Neuron (in vitro differentiated cells): Measurements from ENCODE around the gene ELL.

Experiments used
- H2AFZ ChIP-seq: one replicate; pipeline ENCODE4 v1.6.1; 2013; ENCODE audit warnings: low read depth, mild to moderate bottlenecking, inconsistent platforms, low read length, moderate library complexity
- H3K27me3 ChIP-seq: one replicate; pipeline ENCODE4 v1.6.1; 2013; ENCODE audit warnings: low read length; ENCODE audit not compliant: insufficient read depth
- H3K36me3 ChIP-seq: one replicate; pipeline ENCODE4 v1.6.1; 2013; ENCODE audit warnings: low read length; ENCODE audit not compliant: insufficient read depth
- H3K4me1 ChIP-seq: one replicate; pipeline ENCODE4 v1.6.1; 2013; ENCODE audit warnings: low read length; ENCODE audit not compliant: insufficient read depth
- H3K4me3 ChIP-seq: 2 replicates; pipeline ENCODE4 v1.5.1; 2013; ENCODE audit warnings: mild to moderate bottlenecking, low read length, moderate library complexity
- H3K9me3 ChIP-seq: one replicate; pipeline ENCODE4 v1.6.1; 2013; ENCODE audit warnings: low read length

ELL gene

GRCh38 chr19:18460900-18461299, 61.0 kb downstream of the ELL start:
- Histone ChIP-seq H3K36me3 (peaks cover 27% of the 10 kb centered on the region), H3K9me3 (no peaks in the 10 kb centered on the region), H2AFZ (no peak overlapping the region), H3K4me1 (peaks cover 3% of the 10 kb centered on the region), H3K27me3 (no peaks in the 10 kb centered on the region), H3K4me3 (no peak overlapping the region)

- no peak overlapping the region for H3K4me3 ChIP-seq
- no peak overlapping the region for H2AFZ ChIP-seq
- peaks cover 24% of the 10 kb centered on the region for H3K36me3 ChIP-seq
- peaks cover 3% of the 10 kb centered on the region for H3K4me1 ChIP-seq
- no peaks in the 10 kb centered on the region for H3K9me3 ChIP-seq
- H3K27me3 ChIP-seq = no peaks in the 10 kb centered on the region
Observed at GRCh38 chr19:18457483-18458331, 64.2 kb downstream of the ELL start.

DNA sequence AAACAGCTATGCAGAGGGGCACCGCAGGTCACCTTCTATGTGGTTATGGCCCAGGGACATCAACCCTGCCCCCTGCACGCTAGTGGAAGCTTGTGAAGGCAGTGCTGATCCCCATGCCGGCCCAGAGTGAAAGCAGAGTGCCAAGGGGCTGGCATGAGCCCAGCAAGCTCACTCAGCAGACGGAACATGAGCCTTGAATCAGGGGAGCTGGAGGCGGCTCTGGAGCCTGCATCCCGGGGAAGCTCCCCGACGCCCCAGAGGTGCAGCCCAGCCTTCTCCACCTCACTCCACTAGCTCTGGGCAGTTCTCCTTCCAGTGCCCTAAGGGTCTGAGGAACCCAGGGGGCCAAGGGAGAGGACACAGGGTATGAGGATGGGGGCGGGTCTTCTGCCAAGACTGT, 64.9 kb downstream of the ELL start:
- Histone ChIP-seq H3K9me3 (no peaks in the 10 kb centered on the region), H2AFZ (no peak overlapping the region), H3K27me3 (no peaks in the 10 kb centered on the region), H3K4me1 (peaks cover 3% of the 10 kb centered on the region), H3K36me3 (peaks cover 24% of the 10 kb centered on the region), H3K4me3 (no peak overlapping the region)

- H3K27me3 ChIP-seq = no peaks in the 10 kb centered on the region
- H3K4me3 ChIP-seq = no peak overlapping the region
- H3K36me3 ChIP-seq = peaks cover 19% of the 10 kb centered on the region
- H2AFZ ChIP-seq = no peak overlapping the region
- peaks cover 5% of the 10 kb centered on the region for H3K4me1 ChIP-seq
- H3K9me3 ChIP-seq = no peaks in the 10 kb centered on the region
Observed at GRCh38 chr19:18456279-18456678, 65.6 kb downstream of the ELL start.

DNA sequence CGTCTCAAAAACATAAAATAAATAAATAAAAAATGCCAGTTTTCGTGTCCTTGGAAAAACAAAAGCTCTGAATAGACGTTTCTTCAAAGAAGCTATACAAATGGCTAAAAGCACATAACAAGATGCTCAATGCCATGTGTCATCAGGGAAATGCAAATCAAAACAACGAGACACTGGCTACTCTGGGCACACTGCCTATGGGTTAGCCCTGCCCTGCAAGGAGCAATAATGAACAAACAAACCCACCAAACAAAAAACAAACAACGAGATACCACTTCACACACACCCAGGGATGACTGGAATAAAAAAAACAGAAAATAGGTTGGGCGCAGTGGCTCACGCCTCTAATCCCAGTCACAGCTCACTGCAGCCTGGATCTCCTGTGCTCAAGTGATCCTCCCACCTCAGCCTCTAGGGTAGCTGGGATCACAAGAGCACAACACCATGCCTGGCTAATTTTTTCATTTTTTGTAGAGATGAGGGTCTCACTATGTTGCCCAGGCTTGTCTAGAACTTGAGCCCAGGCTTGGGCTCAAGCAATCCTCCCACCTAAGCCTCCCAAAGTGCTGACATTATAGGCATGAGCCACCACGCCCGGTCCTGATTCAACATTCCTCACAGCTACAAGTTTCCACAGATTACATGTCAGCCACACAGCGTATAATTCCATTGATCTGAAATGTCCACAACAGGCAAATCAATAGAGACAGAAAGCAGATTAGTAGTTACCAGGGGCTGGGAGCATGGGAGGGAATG, 68.4 kb downstream of the ELL start:
- no peaks in the 10 kb centered on the region for H3K27me3 ChIP-seq
- H3K4me1 ChIP-seq = peaks cover 5% of the 10 kb centered on the region
- no peak overlapping the region for H2AFZ ChIP-seq
- no peaks in the 10 kb centered on the region for H3K9me3 ChIP-seq
- peaks cover 16% of the 10 kb centered on the region for H3K36me3 ChIP-seq
- H3K4me3 ChIP-seq = no peak overlapping the region

DNA sequence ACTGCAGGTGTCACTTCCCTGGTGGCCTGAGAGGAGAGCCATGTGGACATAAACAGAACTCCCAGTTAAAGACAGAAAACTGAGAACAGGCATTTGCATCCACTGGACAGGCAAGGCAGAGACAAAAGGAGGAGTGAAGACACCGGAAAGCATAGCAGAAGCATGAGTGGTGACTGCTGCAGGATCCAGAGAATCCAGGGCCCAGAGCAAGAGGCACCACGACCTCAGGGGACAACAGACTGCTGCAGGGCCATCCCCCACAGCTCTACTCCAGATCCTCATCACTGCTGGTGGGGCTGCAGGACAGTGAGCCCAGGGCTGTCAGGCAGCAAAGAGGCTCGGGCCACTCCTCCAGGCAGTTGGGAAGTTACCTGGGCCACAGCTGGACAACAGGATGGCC, 69.5 kb downstream of the ELL start:
- Histone ChIP-seq H3K36me3 (peaks cover 7% of the 10 kb centered on the region), H3K4me3 (no peak overlapping the region), H3K27me3 (no peaks in the 10 kb centered on the region), H3K9me3 (no peaks in the 10 kb centered on the region), H2AFZ (no peak overlapping the region), H3K4me1 (peaks cover 5% of the 10 kb centered on the region)

DNA sequence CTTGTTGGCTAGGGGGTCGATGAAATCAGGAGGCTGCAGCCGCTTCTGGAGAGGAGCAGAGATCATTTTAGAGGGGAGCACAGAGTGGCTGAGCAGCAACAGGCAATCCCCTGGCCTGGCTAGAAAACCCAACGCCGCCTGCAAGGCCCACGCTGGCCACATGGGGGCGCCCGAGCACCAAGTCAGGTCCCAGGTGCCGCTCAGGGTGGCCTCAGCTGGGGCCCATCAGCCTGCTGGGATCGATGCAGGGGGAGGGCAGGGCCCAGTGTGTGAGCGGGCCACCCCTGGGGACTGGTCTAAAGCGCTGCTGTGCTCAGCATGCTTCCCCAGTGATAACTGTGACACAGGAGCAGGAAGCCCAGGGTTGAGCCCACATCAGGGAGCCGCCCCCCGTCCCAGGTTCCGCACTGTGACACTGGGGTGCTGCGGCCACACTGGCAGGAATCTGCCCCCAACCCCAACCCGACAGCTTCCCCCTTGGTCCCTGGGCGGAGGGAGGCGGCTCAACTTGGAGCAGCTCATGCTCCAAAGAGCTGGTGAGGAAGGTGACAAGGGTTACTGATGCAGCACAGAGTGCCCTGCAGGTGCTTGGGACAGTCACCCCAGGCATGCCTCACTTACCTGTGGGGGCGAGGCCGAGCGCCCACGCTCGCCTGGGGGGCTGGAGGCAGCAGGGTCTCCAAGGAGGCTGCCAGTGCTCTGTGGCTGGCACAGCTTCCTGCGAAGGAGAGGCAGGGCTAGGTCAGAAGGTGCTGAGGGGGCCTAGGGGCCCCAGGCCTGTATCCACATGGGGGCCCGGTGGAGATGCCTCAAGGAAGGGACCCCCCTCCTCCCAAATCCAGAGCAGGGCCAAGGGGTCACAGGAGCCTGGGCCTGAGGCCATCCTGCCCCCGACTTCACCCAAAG, 70.7 kb downstream of the ELL start:
- Histone ChIP-seq H3K36me3 (peaks cover 6% of the 10 kb centered on the region), H3K27me3 (no peaks in the 10 kb centered on the region)

GRCh38 chr19:18450021-18450930, 71.6 kb downstream of the ELL start:
- Histone ChIP-seq H3K27me3 (no peaks in the 10 kb centered on the region), H3K4me3 (no peak overlapping the region), H3K4me1 (peaks cover 9% of the 10 kb centered on the region), H3K9me3 (no peaks in the 10 kb centered on the region), H3K36me3 (peaks cover 8% of the 10 kb centered on the region), H2AFZ (no peak overlapping the region)

More for the DNA sequence above, 70.7 kb downstream of the ELL start:
- no peak overlapping the region for H3K4me3 ChIP-seq
- H3K4me1 ChIP-seq = peaks cover 9% of the 10 kb centered on the region
- H2AFZ ChIP-seq = no peak overlapping the region
- no peaks in the 10 kb centered on the region for H3K9me3 ChIP-seq

GRCh38 chr19:18449552-18449951, 72.3 kb downstream of the ELL start:
- no peaks in the 10 kb centered on the region for H3K9me3 ChIP-seq
- peaks cover 13% of the 10 kb centered on the region for H3K36me3 ChIP-seq
- no peaks in the 10 kb centered on the region for H3K27me3 ChIP-seq
- H2AFZ ChIP-seq = no peak overlapping the region
- H3K4me1 ChIP-seq = peaks cover 9% of the 10 kb centered on the region
- H3K4me3 ChIP-seq = no peak overlapping the region

GRCh38 chr19:18446811-18447359, 75.0 kb downstream of the ELL start:
- Histone ChIP-seq H3K9me3 (no peaks in the 10 kb centered on the region), H3K36me3 (peaks cover 15% of the 10 kb centered on the region), H3K4me3 (no peak overlapping the region), H3K4me1 (peaks cover 13% of the 10 kb centered on the region), H2AFZ (no peak overlapping the region), H3K27me3 (no peaks in the 10 kb centered on the region)

- no peak overlapping the region for H3K4me3 ChIP-seq
- no peaks in the 10 kb centered on the region for H3K27me3 ChIP-seq
- H2AFZ ChIP-seq = no peak overlapping the region
- peaks cover 12% of the 10 kb centered on the region for H3K4me1 ChIP-seq
- H3K36me3 ChIP-seq = peaks cover 15% of the 10 kb centered on the region
- no peaks in the 10 kb centered on the region for H3K9me3 ChIP-seq
Observed at GRCh38 chr19:18446145-18446810, 75.6 kb downstream of the ELL start.
